Neuronal stem cell (in vitro differentiated cells): ENCODE measurements around the gene PACRG.

Source experiments
- DNase-seq: peaks from one replicate; pipeline ENCODE4 v3.0.0-alpha.2; 2013; ENCODE audit warnings: low spot score
- H2AFZ ChIP-seq: one replicate; pipeline ENCODE4 v1.6.1; 2013; ENCODE audit warnings: mild to moderate bottlenecking, low read length, inconsistent platforms
- H2AK5ac ChIP-seq: 2 replicates; pipeline ENCODE4 v1.6.1; 2013; ENCODE audit warnings: low read depth, mild to moderate bottlenecking, inconsistent platforms, low read length, moderate library complexity, mixed read lengths
- H2BK120ac ChIP-seq: 2 replicates; pipeline ENCODE4 v1.6.1; 2013; ENCODE audit warnings: low read depth, mild to moderate bottlenecking, inconsistent platforms, low read length, moderate library complexity, mixed read lengths
- H2BK12ac ChIP-seq: one replicate; pipeline ENCODE4 v1.6.1; 2013; ENCODE audit warnings: low read length, inconsistent platforms
- H2BK15ac ChIP-seq: 2 replicates; pipeline ENCODE4 v1.6.1; 2013; ENCODE audit warnings: mild to moderate bottlenecking, low read length, inconsistent platforms, mixed read lengths
- H2BK5ac ChIP-seq: one replicate; pipeline ENCODE4 v1.6.1; 2013; ENCODE audit warnings: inconsistent platforms, mild to moderate bottlenecking, low read length, moderate library complexity
- H3K14ac ChIP-seq: one replicate; pipeline ENCODE4 v1.6.1; 2013; ENCODE audit warnings: low read length, inconsistent platforms
- H3K18ac ChIP-seq: 2 replicates; pipeline ENCODE4 v1.6.1; 2013; ENCODE audit warnings: low read length, inconsistent platforms
- H3K23ac ChIP-seq: 2 replicates; pipeline ENCODE4 v1.6.1; 2013; ENCODE audit warnings: low read depth, mild to moderate bottlenecking, mixed read lengths, low read length, inconsistent platforms; ENCODE audit not compliant: poor library complexity
- H3K27ac ChIP-seq: replicated peaks from 3 replicates; pipeline ENCODE4 v1.5.1; 2013; ENCODE audit warnings: low read length, inconsistent platforms
- H3K27me3 ChIP-seq, 3 experiments: 2 replicates each; pipeline ENCODE4 v1.6.1; 2013; ENCODE audit warnings: low read length in 3 of 3, mild to moderate bottlenecking in 2 of 3, inconsistent platforms in 1 of 3, low read depth in 1 of 3, mixed read lengths in 1 of 3, moderate library complexity in 1 of 3; ENCODE audit not compliant: control insufficient read depth in 3 of 3, insufficient read depth in 3 of 3
- H3K36me3 ChIP-seq, 2 donors: replicated peaks in 1 of 2; 2 replicates each; pipeline ENCODE4 v1.6.1; 2013; ENCODE audit warnings: low read length in 2 of 2; ENCODE audit not compliant: control insufficient read depth in 2 of 2, insufficient read depth in 2 of 2
- H3K4ac ChIP-seq: 2 replicates; pipeline ENCODE4 v1.6.1; 2013; ENCODE audit warnings: inconsistent platforms, mild to moderate bottlenecking, low read length, moderate library complexity
- H3K4me1 ChIP-seq, 2 donors: 1 replicate in 1 of 2; 2 replicates in 1 of 2; pipeline ENCODE4 v1.6.1; 2013; ENCODE audit warnings: low read length in 2 of 2, low read depth in 1 of 2; ENCODE audit not compliant: control insufficient read depth in 2 of 2, insufficient read depth in 1 of 2
- H3K4me2 ChIP-seq: one replicate; pipeline ENCODE4 v1.6.1; 2013; ENCODE audit warnings: mild to moderate bottlenecking, low read length, inconsistent platforms; ENCODE audit not compliant: insufficient read depth, poor library complexity, severe bottlenecking
- H3K4me3 ChIP-seq, 2 donors: 2 replicates each; pipeline ENCODE4 v1.5.1; 2013; ENCODE audit warnings: low read length in 2 of 2, mild to moderate bottlenecking in 2 of 2, inconsistent platforms in 1 of 2, moderate library complexity in 1 of 2
- H3K79me1 ChIP-seq: one replicate; pipeline ENCODE4 v1.6.1; 2013; ENCODE audit warnings: low read depth, mild to moderate bottlenecking, inconsistent platforms, low read length, moderate library complexity
- H3K9ac ChIP-seq: one replicate; pipeline ENCODE4 v1.6.1; 2013; ENCODE audit warnings: mild to moderate bottlenecking, low read depth, low read length, inconsistent platforms; ENCODE audit not compliant: poor library complexity
- H3K9me3 ChIP-seq, 2 donors: replicated peaks in 1 of 2; 2 replicates each; pipeline versions ENCODE3 to v1.6.1; 2013; ENCODE audit warnings: low read length in 2 of 2, mild to moderate bottlenecking in 2 of 2, inconsistent platforms in 1 of 2, low read depth in 1 of 2, mixed read lengths in 1 of 2, moderate library complexity in 1 of 2; ENCODE audit not compliant: control insufficient read depth in 2 of 2, insufficient read depth in 1 of 2
- H4K8ac ChIP-seq: one replicate; pipeline ENCODE4 v1.6.1; 2013; ENCODE audit warnings: low read depth, mild to moderate bottlenecking, inconsistent platforms, low read length, moderate library complexity
- H4K91ac ChIP-seq: one replicate; pipeline ENCODE4 v1.6.1; 2013; ENCODE audit warnings: low read length, low read depth, mild to moderate bottlenecking, inconsistent platforms; ENCODE audit not compliant: poor library complexity
- WGBS, 2 donors: extraction: QIAGEN DNeasy Blood & Tissue Kit; methylation state at CpG; one replicate each; pipeline ENCODE4 v1.1.7; 2013; ENCODE audit warnings: missing lambda C conversion rate in 2 of 2, mixed read lengths in 1 of 2; ENCODE audit not compliant: insufficient read length in 2 of 2, insufficient replicate concordance in 1 of 2; ENCODE audit errors: extremely low coverage in 2 of 2; 5-methylcytosine and 5-hydroxymethylcytosine counted together

PACRG gene

DNA sequence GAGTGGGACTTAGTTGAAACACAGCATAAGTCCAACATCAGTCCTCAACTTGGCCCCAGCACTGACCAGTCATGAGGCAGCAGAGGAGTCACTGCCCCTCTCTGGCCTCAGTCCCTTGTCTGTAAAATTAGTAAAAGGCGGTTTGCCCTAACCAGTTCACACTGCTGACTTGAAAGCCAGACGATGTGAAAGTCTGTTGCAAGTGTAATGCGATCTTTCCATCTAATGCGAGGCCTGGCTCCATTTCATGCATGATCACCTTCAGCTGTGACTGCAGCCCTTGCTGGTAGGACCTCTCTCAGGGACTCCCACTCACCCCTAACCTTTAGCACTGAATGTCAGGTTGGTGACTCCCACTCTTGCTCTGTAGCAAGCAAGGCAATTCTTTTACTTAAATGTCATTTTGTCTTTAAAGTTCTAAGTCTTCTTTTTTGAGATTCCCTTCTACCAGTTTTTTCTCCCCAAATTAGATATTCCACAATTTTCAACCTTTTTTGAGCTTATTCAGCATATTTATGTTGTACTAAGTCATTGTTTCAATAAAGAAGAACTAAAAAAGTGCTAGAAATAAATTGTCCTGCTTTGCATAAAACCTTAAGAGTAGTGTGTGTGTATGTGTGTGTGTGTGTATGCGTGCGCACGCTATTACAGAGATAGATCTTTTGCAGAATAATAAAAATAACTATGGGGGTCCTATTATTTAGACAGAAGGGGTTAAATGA is 245.5 kb downstream of the PACRG start:
- Histone ChIP-seq H3K9ac (no peak overlapping the region), H3K79me1 (no peaks in the 10 kb centered on the region)
- no peak for DNase-seq

DNA sequence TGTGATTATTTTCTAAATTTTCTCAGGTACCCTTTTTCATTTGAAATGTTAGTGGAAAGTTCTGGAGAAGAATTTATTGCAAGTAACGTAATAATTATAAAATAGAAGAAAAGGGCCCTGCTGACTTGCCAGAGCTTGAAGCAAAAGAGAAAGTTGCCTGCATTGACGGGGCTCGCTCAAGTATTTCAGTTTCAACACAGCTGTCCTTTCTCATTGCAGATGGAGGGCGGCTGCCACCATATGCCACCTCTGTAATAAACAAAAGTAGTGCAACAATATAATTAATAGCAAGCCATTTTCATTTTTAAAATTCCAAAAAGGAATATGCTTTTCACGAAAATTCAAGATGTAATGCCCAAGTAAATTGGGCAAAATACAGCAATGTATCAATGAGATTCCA is 246.2 kb downstream of the PACRG start:
- no peak for DNase-seq
- Histone ChIP-seq H3K4me1 (peaks cover 4 to 6% of the 10 kb centered on the region in 2 donors), H3K4me3 (no peak overlapping the region), H3K27me3 (no peaks in the 10 kb centered on the region), H2BK5ac (no peak overlapping the region), H3K14ac (no peak overlapping the region), H2BK12ac (no peak overlapping the region), H3K23ac (no peak overlapping the region), H3K27ac (no peak overlapping the region), H3K9me3 (peaks cover 0 to 2% of the 10 kb centered on the region in 2 donors), H2BK120ac (no peak overlapping the region), H4K91ac (no peak overlapping the region), H3K4me2 (no peak overlapping the region), H2AFZ (no peak overlapping the region), H4K8ac (no peak overlapping the region), H2AK5ac (no peak overlapping the region), H3K79me1 (no peaks in the 10 kb centered on the region), H3K36me3 (no peaks in the 10 kb centered on the region), H3K4ac (no peak overlapping the region), H2BK15ac (no peak overlapping the region), H3K18ac (no peak overlapping the region), H3K9ac (no peak overlapping the region)
- no CpG with 5 or more reads among the region's 5 CpGs for WGBS, 2 donors

More for the DNA sequence above, 245.5 kb downstream of the PACRG start:
- no peak overlapping the region for H4K91ac ChIP-seq
- no peak overlapping the region for H3K18ac ChIP-seq
- H3K14ac ChIP-seq = no peak overlapping the region
- H3K36me3 ChIP-seq = no peaks in the 10 kb centered on the region
- no peak overlapping the region for H2BK5ac ChIP-seq
- no CpG with 5 or more reads among the region's 7 CpGs for WGBS, 2 donors
- no peak overlapping the region for H3K27ac ChIP-seq
- no peak overlapping the region for H3K4me2 ChIP-seq
- H3K23ac ChIP-seq = no peak overlapping the region
- H2BK120ac ChIP-seq = no peak overlapping the region
- peaks cover 0 to 2% of the 10 kb centered on the region in 2 donors for H3K9me3 ChIP-seq
- no peak overlapping the region for H3K4ac ChIP-seq
- H3K27me3 ChIP-seq = no peaks in the 10 kb centered on the region
- H2AK5ac ChIP-seq = no peak overlapping the region
- H3K4me1 ChIP-seq = peaks cover 4 to 6% of the 10 kb centered on the region in 2 donors
- no peak overlapping the region for H2BK15ac ChIP-seq
- H4K8ac ChIP-seq = no peak overlapping the region
- peak overlapping the region; percentile 26 for H2AFZ ChIP-seq
- no peak overlapping the region for H2BK12ac ChIP-seq
- H3K4me3 ChIP-seq = no peak overlapping the region

DNA sequence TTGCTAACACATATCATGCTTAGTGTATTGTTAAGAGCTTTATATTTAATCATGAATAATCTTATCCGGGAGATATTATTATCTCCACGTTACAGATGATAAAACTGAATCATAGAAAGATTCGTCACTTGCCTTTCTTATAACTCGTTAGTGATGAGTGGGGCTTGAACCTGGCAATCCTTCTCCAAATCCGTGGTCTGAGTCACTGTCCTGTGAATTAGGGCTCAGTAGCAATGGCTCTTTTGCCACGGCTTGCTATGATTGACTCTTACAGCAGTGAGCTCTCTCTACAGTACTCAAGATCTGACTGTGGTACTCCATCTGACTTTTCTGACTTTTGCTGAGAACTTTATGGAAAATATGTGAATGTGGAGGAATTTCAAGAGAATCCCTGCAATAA is 246.9 kb downstream of the PACRG start:
- no peak overlapping the region for H2BK120ac ChIP-seq
- no peak for DNase-seq
- no peak overlapping the region for H3K14ac ChIP-seq
- H3K23ac ChIP-seq = no peak overlapping the region
- H3K27me3 ChIP-seq = no peaks in the 10 kb centered on the region
- H3K4me2 ChIP-seq = no peak overlapping the region
- H3K18ac ChIP-seq = no peak overlapping the region
- no peak overlapping the region for H3K4ac ChIP-seq
- H3K9ac ChIP-seq = no peak overlapping the region
- no peaks in the 10 kb centered on the region for H3K36me3 ChIP-seq
- WGBS, 2 donors = no CpG with 5 or more reads among the region's 6 CpGs
- no peak overlapping the region for H2AFZ ChIP-seq
- no peak overlapping the region for H3K27ac ChIP-seq
- no peak overlapping the region for H2BK5ac ChIP-seq
- H3K4me1 ChIP-seq = peaks cover 4 to 6% of the 10 kb centered on the region in 2 donors
- H3K79me1 ChIP-seq = no peaks in the 10 kb centered on the region
- H4K91ac ChIP-seq = no peak overlapping the region
- H3K4me3 ChIP-seq = no peak overlapping the region
- H4K8ac ChIP-seq = no peak overlapping the region
- no peak overlapping the region for H2AK5ac ChIP-seq
- no peak overlapping the region for H2BK15ac ChIP-seq
- H2BK12ac ChIP-seq = no peak overlapping the region
- H3K9me3 ChIP-seq = peaks cover 0 to 2% of the 10 kb centered on the region in 2 donors

DNA sequence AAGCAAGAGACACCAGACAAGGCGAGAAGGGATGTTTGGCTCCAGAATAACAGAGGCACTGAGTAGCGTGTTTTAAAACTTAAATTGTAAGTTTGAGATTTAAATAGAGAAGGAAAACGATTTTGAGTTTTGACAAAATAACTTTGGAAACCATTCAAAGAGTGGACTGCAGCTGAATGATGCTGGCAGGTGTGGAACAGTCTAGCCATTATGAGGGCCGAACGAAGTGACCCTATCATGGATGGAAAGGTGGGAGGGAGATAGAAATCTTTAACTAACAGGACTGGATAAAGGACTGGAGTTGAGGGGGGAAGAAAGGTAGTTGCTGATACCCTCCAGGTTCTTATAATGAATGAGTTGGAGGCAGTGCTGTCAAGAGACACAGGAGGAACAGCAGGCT is 248.4 kb downstream of the PACRG start:
- no peaks in the 10 kb centered on the region for H3K27me3 ChIP-seq
- H3K27ac ChIP-seq = no peak overlapping the region
- H3K36me3 ChIP-seq = no peaks in the 10 kb centered on the region
- no peak overlapping the region for H2BK15ac ChIP-seq
- no peaks in the 10 kb centered on the region for H3K79me1 ChIP-seq
- peaks cover 0 to 2% of the 10 kb centered on the region in 2 donors for H3K9me3 ChIP-seq
- H2AFZ ChIP-seq = peak overlapping the region; percentile 66
- H3K9ac ChIP-seq = no peak overlapping the region
- 100% methylated on average over 1 to 2 of the region's 5 CpGs for WGBS, 2 donors
- no peak overlapping the region for H2AK5ac ChIP-seq
- H3K4ac ChIP-seq = no peak overlapping the region
- H3K14ac ChIP-seq = no peak overlapping the region
- peaks cover 4 to 6% of the 10 kb centered on the region in 2 donors for H3K4me1 ChIP-seq
- no peak overlapping the region for H4K8ac ChIP-seq
- no peak overlapping the region for H3K23ac ChIP-seq
- no peak overlapping the region for H3K18ac ChIP-seq
- no peak overlapping the region for H2BK12ac ChIP-seq
- H2BK5ac ChIP-seq = no peak overlapping the region
- no peak overlapping the region for H3K4me2 ChIP-seq
- no peak overlapping the region for H3K4me3 ChIP-seq
- no peak overlapping the region for H2BK120ac ChIP-seq
- H4K91ac ChIP-seq = no peak overlapping the region
- no peak for DNase-seq
